Testis (tissue), 2 donors: ENCODE data around the gene VWA5B1.

Source experiments
- CTCF ChIP-seq, 3 experiments: fragments of 450-650 bp in 2 of 3; fragments of 200-600 bp in 1 of 3; sonication (generic) in 1 of 3; IDR thresholded peaks; one replicate each; pipeline ENCODE4 v1.5.1; 2016 to 2019; ENCODE audit warnings: antibody characterized with exemption in 3 of 3, mild to moderate bottlenecking in 2 of 3, moderate library complexity in 1 of 3
- POLR2A ChIP-seq: fragments of 450-650 bp; IDR thresholded peaks from one replicate; pipeline ENCODE4 v1.6.1; 2017; ENCODE audit warnings: antibody characterized with exemption, mild to moderate bottlenecking, moderate library complexity

GRCh38 chr1:20377516-20378270, 87.0 kb downstream of the VWA5B1 start:
- no peak for TF ChIP-seq CTCF (IDR thresholded peaks at IDR 0.05)
- no peak for TF ChIP-seq POLR2A
